ENCODE data around the gene DNPH1. TPM values are rescaled to one million over a fixed set of nuclear protein-coding genes. Genes with fewer than 3 reads are reported as not detected.

The DNPH1 gene
- total and polyA plus RNA-seq, 2 of the 8 experiments (the other 6 are each of a cell fraction or from before 2014, with no cell fraction given): 33.9 to 134 TPM

- no peak for FAIRE-seq
- no peak overlapping the region for H2BK5ac ChIP-seq (ENCODE audit: low read depth, low read length)
- no peak overlapping the region for H2AK5ac ChIP-seq (ENCODE audit: low read depth, low read length)
- POLR2A ChIA-PET (ENCODE audit: partially characterized antibody): no interaction called here
- CTCF ChIA-PET (ENCODE audit: partially characterized antibody): interaction anchor here (1.6 to 9.4 kb wide), 4 partner anchors 47 to 246 kb away, joined by 4 to 78 read pairs (median 26); partner anchors contain the start of gene CRIP3
- H4K5ac ChIP-seq (ENCODE audit: insufficient read length, low read depth, low read length): no peak overlapping the region
- H2BK12ac ChIP-seq (ENCODE audit: low read depth, low read length): no peak overlapping the region
- H4K91ac ChIP-seq (replicated peaks; ENCODE audit: insufficient read length, low read length): no peak overlapping the region
- no peaks in the 10 kb centered on the region for H3K79me2 ChIP-seq (ENCODE audit: control insufficient read depth in 1 of 2, insufficient read depth in 2 of 2, low read length in 2 of 2)
- H2BK15ac ChIP-seq (ENCODE audit: low read length): no peak overlapping the region
- 85% methylated on average over 4 of the region's 4 CpGs; no CpG with 5 or more reads in 1 of the 2 experiments for WGBS, 2 experiments (ENCODE audit: extremely low coverage in 1 of 2, insufficient coverage in 1 of 2, insufficient read length in 1 of 2, insufficient replicate concordance in 2 of 2, low coverage in 1 of 2, low lambda C conversion rate in 2 of 2, missing lambda C conversion rate in 1 of 2)
- H3K4me3 ChIP-seq (ENCODE audit: extremely low read depth in 1 of 4, insufficient read depth in 2 of 4, low read depth in 3 of 4, low read length in 4 of 4): no peak overlapping the region
- H4K8ac ChIP-seq (ENCODE audit: extremely low read depth, insufficient read depth, low read length): no peak overlapping the region
- no peaks in the 10 kb centered on the region for H3K79me1 ChIP-seq (ENCODE audit: low read depth, low read length)
- H4K20me1 ChIP-seq (replicated peaks in 1 of 2; ENCODE audit: control insufficient read depth in 1 of 2, insufficient read depth in 2 of 2, low read length in 2 of 2): peaks cover 0 to 2% of the 10 kb centered on the region in 2 experiments
- H3K56ac ChIP-seq (replicated peaks; ENCODE audit: insufficient read length, low read depth, low read length): no peak overlapping the region
- H2AFZ ChIP-seq (ENCODE audit: low read length): no peak overlapping the region
- no peak overlapping the region for H3K14ac ChIP-seq (ENCODE audit: insufficient read length)
- no peak overlapping the region for H3K4ac ChIP-seq (replicated peaks; ENCODE audit: insufficient read length, low read depth, low read length)
- DNase-seq (ENCODE audit: low read depth in 1 of 2, low spot score in 2 of 2): no peak
- H3K4me2 ChIP-seq (ENCODE audit: insufficient read depth in 1 of 2, low read depth in 2 of 2, low read length in 2 of 2): no peak overlapping the region
- H2BK20ac ChIP-seq (ENCODE audit: low read length): no peak overlapping the region
- no peaks in the 10 kb centered on the region for H3K9me3 ChIP-seq (ENCODE audit: insufficient read depth in 2 of 2, low read depth in 1 of 2, low read length in 1 of 2)
- H2BK120ac ChIP-seq (replicated peaks; ENCODE audit: low read depth, low read length): no peak overlapping the region
- no peak overlapping the region for H3K23ac ChIP-seq (ENCODE audit: insufficient read length)
- H3K36me3 ChIP-seq (ENCODE audit: control insufficient read depth in 2 of 4, insufficient read depth in 4 of 4, low read length in 3 of 4): no peaks in the 10 kb centered on the region
- no peaks in the 10 kb centered on the region for H3K23me2 ChIP-seq (ENCODE audit: low read depth, low read length)
- H3K27me3 ChIP-seq (replicated peaks in 1 of 4; ENCODE audit: control insufficient read depth in 3 of 4, extremely low read depth in 1 of 4, insufficient read depth in 3 of 4, low read length in 3 of 4): no peaks in the 10 kb centered on the region
- H3K9ac ChIP-seq (replicated peaks in 1 of 4; ENCODE audit: extremely low read depth in 1 of 4, low read depth in 3 of 4, low read length in 3 of 4): no peak overlapping the region
- no peaks in the 10 kb centered on the region for H3K4me1 ChIP-seq (replicated peaks in 1 of 4; ENCODE audit: control insufficient read depth in 3 of 4, insufficient read depth in 4 of 4, low read length in 3 of 4)
- no peak overlapping the region for H3K18ac ChIP-seq (ENCODE audit: extremely low read depth, low read length)
- no peak overlapping the region for H3K27ac ChIP-seq (ENCODE audit: low read depth, low read length)
- no peak for TF ChIP-seq PHF8 (conservative IDR thresholded peaks at IDR 0.05; ENCODE audit: low read depth, low read length)
- no peak for TF ChIP-seq JUND (IDR thresholded peaks at IDR 0.05; ENCODE audit: low read length)
- no peak for TF ChIP-seq JUN (IDR thresholded peaks at IDR 0.05; ENCODE audit: low read depth, low read length)
- no peak for TF ChIP-seq ATF2 (IDR thresholded peaks at IDR 0.05; ENCODE audit: low read length)
- no peak for TF ChIP-seq SAP30 (IDR thresholded peaks at IDR 0.05; ENCODE audit: insufficient read depth, insufficient replicate concordance, low read length)
- TF ChIP-seq FOSL1 (IDR thresholded peaks at IDR 0.05; ENCODE audit: insufficient read depth, low read depth, low read length): no peak
- TF ChIP-seq TBP (IDR thresholded peaks at IDR 0.05; ENCODE audit: low read depth, low read length): no peak
- no peak for TF ChIP-seq NANOG (IDR thresholded peaks at IDR 0.05; ENCODE audit: insufficient read depth, low read depth, low read length, poor library complexity, severe bottlenecking)
- TF ChIP-seq SRF (IDR thresholded peaks at IDR 0.05; ENCODE audit: low read depth, low read length): no peak
- TF ChIP-seq POLR2A (IDR thresholded peaks at IDR 0.05; ENCODE audit: control extremely low read depth in 1 of 2, low read depth in 2 of 2, low read length in 2 of 2): no peak
- no peak for TF ChIP-seq CTBP2 (IDR thresholded peaks at IDR 0.05; ENCODE audit: borderline replicate concordance, insufficient read depth, insufficient read length, low read length)
- TF ChIP-seq CBX8 (IDR thresholded peaks at IDR 0.05; ENCODE audit: borderline replicate concordance, low read depth, low read length): no peak
- TF ChIP-seq GABPA (IDR thresholded peaks at IDR 0.05; ENCODE audit: borderline replicate concordance, insufficient read depth, low read length): no peak
These were observed 31.5 kb upstream of the DNPH1 start for GRCh38 chr6:43260791-43261190.
